ENCODE results near the gene LOXL4. TPM values are rescaled to one million over a fixed set of nuclear protein-coding genes. Genes with fewer than 3 reads are reported as not detected.

Gene LOXL4
- total RNA-seq, 1 donor from 2014 or later: 0.92 TPM

- Histone ChIP-seq H3K4me2 (no peak overlapping the region), H4K20me1 (ENCODE audit: low read depth) (no peaks in the 10 kb centered on the region), H3K27me3 (no peaks in the 10 kb centered on the region), H3F3A (ENCODE audit: low read depth) (no peaks in the 10 kb centered on the region), H3K4me3 (no peak overlapping the region), H3K9me3 (ENCODE audit: low read depth) (no peaks in the 10 kb centered on the region), H3K27ac (no peak overlapping the region), H2AFZ (replicated peaks) (no peak overlapping the region), H3K9ac (no peak overlapping the region), H3K36me3 (no peaks in the 10 kb centered on the region), H3K4me1 (no peaks in the 10 kb centered on the region), H3K79me2 (ENCODE audit: low read depth) (no peaks in the 10 kb centered on the region)
- H3K9me3 Mint-ChIP-seq: no peaks in the 10 kb centered on the region
- H3K4me3 Mint-ChIP-seq: no peak overlapping the region
- TF ChIP-seq EZH2phosphoT487 (IDR thresholded peaks at IDR 0.05) (no peak), EZH2 (IDR thresholded peaks at IDR 0.05) (no peak), CTCF (IDR thresholded peaks at IDR 0.05) (no peak)
- no peaks in the 10 kb centered on the region for H3K27me3 Mint-ChIP-seq (ENCODE audit: insufficient read depth, low read depth)
- H3K36me3 Mint-ChIP-seq: no peaks in the 10 kb centered on the region
- no peak overlapping the region for H3K27ac Mint-ChIP-seq
- no peaks in the 10 kb centered on the region for H3K4me1 Mint-ChIP-seq
- DNase-seq (ENCODE audit: low spot score): no peak
These were observed 65.6 kb downstream of the LOXL4 start for GRCh38 chr10:98202378-98202777.

GRCh38 chr10:98201760-98202159 is 66.2 kb downstream of the LOXL4 start:
- Histone ChIP-seq H2AFZ (replicated peaks) (no peak overlapping the region), H3K4me1 (no peaks in the 10 kb centered on the region), H3K4me2 (no peak overlapping the region), H3K9ac (no peak overlapping the region), H4K20me1 (ENCODE audit: low read depth) (no peaks in the 10 kb centered on the region), H3K27me3 (no peaks in the 10 kb centered on the region), H3K4me3 (no peak overlapping the region), H3K27ac (no peak overlapping the region), H3K9me3 (ENCODE audit: low read depth) (no peaks in the 10 kb centered on the region), H3K36me3 (no peaks in the 10 kb centered on the region), H3K79me2 (ENCODE audit: low read depth) (no peaks in the 10 kb centered on the region), H3F3A (ENCODE audit: low read depth) (no peaks in the 10 kb centered on the region)
- Mint-ChIP-seq H3K27ac (no peak overlapping the region), H3K4me1 (no peaks in the 10 kb centered on the region), H3K4me3 (no peak overlapping the region), H3K9me3 (no peaks in the 10 kb centered on the region), H3K36me3 (no peaks in the 10 kb centered on the region), H3K27me3 (ENCODE audit: insufficient read depth, low read depth) (no peaks in the 10 kb centered on the region)
- no peak for DNase-seq (ENCODE audit: low spot score)
- TF ChIP-seq EZH2phosphoT487 (IDR thresholded peaks at IDR 0.05) (no peak), CTCF (IDR thresholded peaks at IDR 0.05) (no peak), EZH2 (IDR thresholded peaks at IDR 0.05) (no peak)

Other genes with a start within 250 kb of the LOXL4 start
- gene CRTAC1, start 237.6 kb downstream of the LOXL4 start, total RNA-seq (ENCODE audit: low replicate concordance): 0.30 and 0.77 TPM in 2 replicates
- gene R3HCC1L, start 133.5 kb downstream of the LOXL4 start, total RNA-seq (ENCODE audit: low replicate concordance): 21.7 and 26.8 TPM in 2 replicates
- 5.0 and 10.5 TPM in 2 replicates for gene PYROXD2, start 147.0 kb upstream of the LOXL4 start, total RNA-seq (ENCODE audit: low replicate concordance)
- 16.0 and 32.0 TPM in 2 replicates for gene HPS1, start 178.7 kb upstream of the LOXL4 start, total RNA-seq (ENCODE audit: low replicate concordance)